Measurements from ENCODE around the gene ACP3. TPM values are rescaled to one million over a fixed set of nuclear protein-coding genes. Genes with fewer than 3 reads are reported as not detected.

Gene ACP3
- total RNA-seq, 1 experiment from 2014 or later, result 5.8 TPM

GRCh38 chr3:132404276-132404675 is 87.1 kb downstream of the ACP3 start:
- Mint-ChIP-seq H3K27ac (ENCODE audit: unreplicated experiment) (no peak overlapping the region), H3K27me3 (ENCODE audit: unreplicated experiment) (no peaks in the 10 kb centered on the region), H3K36me3 (ENCODE audit: insufficient read depth, unreplicated experiment) (no peaks in the 10 kb centered on the region), H3K4me3 (ENCODE audit: low read depth, unreplicated experiment) (no peak overlapping the region), H3K9me3 (ENCODE audit: low read depth, unreplicated experiment) (no peaks in the 10 kb centered on the region), H3K4me1 (ENCODE audit: low read depth, unreplicated experiment) (no peaks in the 10 kb centered on the region)
- intact Hi-C loops (cut with micrococcal nuclease; ENCODE audit: unreplicated experiment), result no loop called here
- CTCF ChIA-PET, result no interaction called here
- TF ChIP-seq CTCF (IDR thresholded peaks at IDR 0.05; ENCODE audit: unreplicated experiment), result no peak
- DNase-seq, result no peak
- no TSS peak for BruUV-seq (replicated peaks)

- no peaks in the 10 kb centered on the region for H3K4me1 Mint-ChIP-seq (ENCODE audit: low read depth, unreplicated experiment)
- TF ChIP-seq CTCF (IDR thresholded peaks at IDR 0.05; ENCODE audit: unreplicated experiment), result no peak
- no peaks in the 10 kb centered on the region for H3K36me3 Mint-ChIP-seq (ENCODE audit: insufficient read depth, unreplicated experiment)
- intact Hi-C loops (cut with micrococcal nuclease; ENCODE audit: unreplicated experiment), result no loop called here
- H3K4me3 Mint-ChIP-seq (ENCODE audit: low read depth, unreplicated experiment), result no peak overlapping the region
- CTCF ChIA-PET, result interaction anchor here (0.5 to 1.3 kb wide), 2 partner anchors 55 to 1536 kb away, joined by 3 to 4 read pairs; no protein-coding TSS in a partner anchor
- no peaks in the 10 kb centered on the region for H3K27me3 Mint-ChIP-seq (ENCODE audit: unreplicated experiment)
- no TSS peak for BruUV-seq (replicated peaks)
- no peak overlapping the region for H3K27ac Mint-ChIP-seq (ENCODE audit: unreplicated experiment)
- no peaks in the 10 kb centered on the region for H3K9me3 Mint-ChIP-seq (ENCODE audit: low read depth, unreplicated experiment)
- no peak for DNase-seq
These were observed 88.0 kb downstream of the ACP3 start for GRCh38 chr3:132405188-132405587.

DNA sequence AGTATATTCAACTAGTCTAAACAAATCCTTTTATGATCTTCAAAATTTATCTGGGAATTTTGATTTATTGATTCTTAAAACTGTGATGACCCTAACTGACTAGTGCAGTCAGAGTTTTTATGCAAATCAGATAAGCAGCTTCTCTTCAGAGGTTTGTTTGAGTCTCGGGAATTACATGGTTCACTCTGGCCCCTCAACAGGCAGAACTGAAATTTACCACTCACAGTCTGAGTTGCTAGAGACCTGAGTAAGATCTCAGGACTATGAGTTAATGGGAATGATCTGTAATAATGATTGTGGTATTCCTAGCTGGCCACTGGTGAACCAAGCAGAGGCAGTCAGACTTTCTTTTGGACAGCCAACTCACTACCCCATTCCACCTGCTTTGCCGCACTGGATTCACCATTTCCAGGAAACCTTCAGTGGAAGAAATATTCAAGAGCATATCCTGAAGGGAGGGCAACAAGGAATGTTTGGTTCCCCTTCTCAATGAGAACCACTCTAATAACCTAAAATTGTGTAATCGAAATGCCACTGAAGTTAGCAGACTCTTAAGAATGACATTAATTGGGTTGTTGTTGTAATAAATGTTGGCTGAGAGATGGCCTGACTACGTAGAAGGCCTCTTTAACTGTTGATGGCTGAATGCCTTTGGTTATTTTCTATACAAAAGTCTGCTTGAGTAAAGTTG is 88.5 kb downstream of the ACP3 start:
- no peaks in the 10 kb centered on the region for H3K36me3 Mint-ChIP-seq (ENCODE audit: insufficient read depth, unreplicated experiment)
- no peak for DNase-seq
- no peak overlapping the region for H3K4me3 Mint-ChIP-seq (ENCODE audit: low read depth, unreplicated experiment)
- intact Hi-C loops (cut with micrococcal nuclease; ENCODE audit: unreplicated experiment), result no loop called here
- no peaks in the 10 kb centered on the region for H3K4me1 Mint-ChIP-seq (ENCODE audit: low read depth, unreplicated experiment)
- TF ChIP-seq CTCF (IDR thresholded peaks at IDR 0.05; ENCODE audit: unreplicated experiment), result no peak
- no TSS peak for BruUV-seq (replicated peaks)
- no peak overlapping the region for H3K27ac Mint-ChIP-seq (ENCODE audit: unreplicated experiment)
- H3K27me3 Mint-ChIP-seq (ENCODE audit: unreplicated experiment), result no peaks in the 10 kb centered on the region
- CTCF ChIA-PET, result interaction anchor here (0.5 to 1.3 kb wide), 3 partner anchors 12 to 1536 kb away, joined by 3 to 4 read pairs (median 3); no protein-coding TSS in a partner anchor
- no peaks in the 10 kb centered on the region for H3K9me3 Mint-ChIP-seq (ENCODE audit: low read depth, unreplicated experiment)

GRCh38 chr3:132406587-132406986 is 89.4 kb downstream of the ACP3 start:
- Mint-ChIP-seq H3K27ac (ENCODE audit: unreplicated experiment) (no peak overlapping the region), H3K9me3 (ENCODE audit: low read depth, unreplicated experiment) (no peaks in the 10 kb centered on the region), H3K4me1 (ENCODE audit: low read depth, unreplicated experiment) (no peaks in the 10 kb centered on the region), H3K36me3 (ENCODE audit: insufficient read depth, unreplicated experiment) (no peaks in the 10 kb centered on the region), H3K27me3 (ENCODE audit: unreplicated experiment) (no peaks in the 10 kb centered on the region), H3K4me3 (ENCODE audit: low read depth, unreplicated experiment) (no peak overlapping the region)
- no peak for TF ChIP-seq CTCF (IDR thresholded peaks at IDR 0.05; ENCODE audit: unreplicated experiment)
- no TSS peak for BruUV-seq (replicated peaks)
- intact Hi-C loops (cut with micrococcal nuclease; ENCODE audit: unreplicated experiment), result no loop called here
- CTCF ChIA-PET, result interaction anchor here (1.1 to 1.3 kb wide), 2 partner anchors 11 to 56 kb away, joined by 3 to 4 read pairs; no protein-coding TSS in a partner anchor
- no peak for DNase-seq

Measured in Calu3 (cell line).